AG20443 (cell line): ENCODE measurements around the gene CARS2.
"Not testable (repeated sequence)": the region's sequence is repeated elsewhere in the genome, so short reads cannot be mapped to it uniquely, and the experiment has no call there.

Source experiments
- DNase-seq: peaks from one replicate; pipeline ENCODE4 v3.0.0; 2012; ENCODE audit warnings: low spot score, mixed read lengths

CARS2 gene, protein sequence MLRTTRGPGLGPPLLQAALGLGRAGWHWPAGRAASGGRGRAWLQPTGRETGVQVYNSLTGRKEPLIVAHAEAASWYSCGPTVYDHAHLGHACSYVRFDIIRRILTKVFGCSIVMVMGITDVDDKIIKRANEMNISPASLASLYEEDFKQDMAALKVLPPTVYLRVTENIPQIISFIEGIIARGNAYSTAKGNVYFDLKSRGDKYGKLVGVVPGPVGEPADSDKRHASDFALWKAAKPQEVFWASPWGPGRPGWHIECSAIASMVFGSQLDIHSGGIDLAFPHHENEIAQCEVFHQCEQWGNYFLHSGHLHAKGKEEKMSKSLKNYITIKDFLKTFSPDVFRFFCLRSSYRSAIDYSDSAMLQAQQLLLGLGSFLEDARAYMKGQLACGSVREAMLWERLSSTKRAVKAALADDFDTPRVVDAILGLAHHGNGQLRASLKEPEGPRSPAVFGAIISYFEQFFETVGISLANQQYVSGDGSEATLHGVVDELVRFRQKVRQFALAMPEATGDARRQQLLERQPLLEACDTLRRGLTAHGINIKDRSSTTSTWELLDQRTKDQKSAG

DNA sequence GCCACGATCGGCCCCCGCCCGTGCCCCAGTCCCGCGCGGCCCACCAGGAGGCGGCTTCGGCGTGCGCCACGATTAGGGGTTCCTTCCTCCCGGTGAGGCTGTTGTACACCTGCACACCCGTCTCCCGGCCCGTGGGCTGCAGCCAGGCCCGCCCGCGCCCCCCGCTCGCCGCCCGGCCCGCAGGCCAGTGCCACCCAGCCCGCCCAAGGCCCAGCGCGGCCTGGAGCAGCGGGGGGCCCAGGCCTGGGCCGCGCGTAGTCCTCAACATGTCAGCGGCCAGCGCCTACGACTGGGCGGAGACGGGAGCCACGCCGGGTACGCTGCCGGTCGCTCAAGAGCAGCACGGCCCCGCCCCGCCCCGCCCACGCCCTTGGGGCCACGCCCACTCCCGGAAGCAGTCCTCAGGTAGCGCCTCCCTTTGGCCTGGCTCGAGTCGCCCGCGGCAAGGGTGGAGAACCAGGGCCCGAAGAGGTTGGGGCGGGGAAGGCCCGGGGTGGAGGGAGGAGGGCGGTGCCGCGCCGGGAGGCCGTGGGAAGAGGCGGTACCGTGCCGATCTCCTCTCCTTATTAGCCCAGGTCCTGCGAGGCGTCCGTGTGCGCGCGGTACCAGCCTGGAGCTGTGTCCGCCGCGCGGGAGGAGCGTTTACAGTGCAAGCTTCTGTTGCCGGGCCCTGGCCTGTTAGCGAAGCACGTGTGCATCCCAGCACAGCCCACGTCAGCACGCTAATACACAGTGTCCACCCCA is at the start of gene CARS2:
Gene CARS2, minus strand, starts transcription at position 291 of the 744 bp plus-strand sequence. Its CDS starts 23 bp downstream, at position 268.
- DNase-seq = peak; percentile 95

DNA sequence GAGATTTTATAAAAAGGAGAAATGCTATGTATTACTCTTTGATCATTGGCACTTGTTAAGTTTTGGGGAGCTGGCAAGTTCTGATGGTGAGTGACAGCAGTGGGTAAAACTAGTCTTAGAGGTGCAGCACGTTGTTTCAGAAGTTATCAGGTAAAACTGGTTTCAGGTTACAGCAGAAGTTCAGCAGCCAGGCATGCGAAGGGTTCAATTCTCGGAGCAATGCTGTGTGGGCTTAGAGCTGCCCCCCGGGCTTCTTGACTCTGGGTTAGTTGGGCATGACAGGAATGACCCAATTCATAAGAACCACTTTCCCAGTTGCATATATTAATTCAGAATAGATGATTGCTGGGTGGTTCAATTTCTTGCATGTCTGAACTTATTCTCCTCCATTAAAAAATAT is 42.4 kb upstream of the CARS2 start:
- no peak for DNase-seq

DNA sequence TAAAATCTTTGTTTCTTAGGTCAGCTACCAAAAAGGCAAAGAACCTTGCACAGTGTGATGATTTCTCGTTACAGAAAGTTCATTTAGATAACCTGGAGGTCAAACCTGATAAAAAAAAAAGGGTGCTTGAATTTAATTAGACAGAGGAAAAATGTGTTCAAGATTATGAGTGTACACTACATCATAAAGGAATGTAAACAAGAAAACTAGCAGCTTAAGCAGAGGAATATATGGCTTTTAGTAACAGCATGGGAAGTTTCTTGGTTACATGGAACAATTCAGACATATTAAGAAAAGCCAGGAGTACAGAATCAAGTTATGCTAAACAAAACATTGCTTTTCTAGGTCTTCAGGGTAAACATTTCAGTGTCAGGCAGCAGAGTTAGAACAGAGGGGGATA is 40.5 kb upstream of the CARS2 start:
- DNase-seq = no peak

DNA sequence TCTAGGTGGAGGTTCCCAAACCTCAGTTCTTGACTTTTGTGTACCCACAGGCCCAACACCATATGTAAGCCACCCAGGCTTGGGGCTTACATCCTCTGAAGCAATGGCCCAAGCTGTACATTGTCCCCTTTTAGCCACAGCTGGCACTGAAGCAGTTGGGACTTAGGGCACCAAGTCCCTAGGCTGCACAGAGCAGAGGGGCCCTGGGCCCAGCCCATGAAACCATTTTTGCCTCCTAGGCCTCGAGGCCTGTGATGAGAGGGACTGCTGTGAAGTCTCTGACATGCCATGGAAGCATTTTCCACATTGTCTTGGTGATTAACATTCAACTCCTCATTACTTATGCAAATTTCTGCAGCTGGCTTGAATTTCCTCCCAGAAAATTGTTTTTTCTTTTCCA is 37.8 kb upstream of the CARS2 start:
- DNase-seq = no peak

DNA sequence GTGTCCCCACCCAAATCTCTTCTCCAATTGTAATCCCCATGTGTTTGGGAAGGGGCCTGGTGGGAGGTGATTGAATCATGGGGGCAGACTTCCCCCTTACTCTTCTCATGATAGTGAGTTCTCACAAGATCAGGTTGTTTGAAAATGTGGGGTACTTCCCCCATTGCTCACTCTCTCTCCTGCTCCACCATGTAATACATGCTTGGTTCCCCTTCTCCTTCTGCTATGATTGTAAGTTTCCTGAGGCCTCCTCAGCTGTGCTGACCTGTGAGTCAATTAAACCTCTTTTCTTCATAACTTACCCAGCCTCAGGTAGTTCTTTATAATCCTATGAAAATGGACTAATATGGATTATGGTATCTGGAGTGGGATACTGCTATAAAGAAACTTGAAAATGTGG is 31.6 kb upstream of the CARS2 start:
- DNase-seq = no peak

DNA sequence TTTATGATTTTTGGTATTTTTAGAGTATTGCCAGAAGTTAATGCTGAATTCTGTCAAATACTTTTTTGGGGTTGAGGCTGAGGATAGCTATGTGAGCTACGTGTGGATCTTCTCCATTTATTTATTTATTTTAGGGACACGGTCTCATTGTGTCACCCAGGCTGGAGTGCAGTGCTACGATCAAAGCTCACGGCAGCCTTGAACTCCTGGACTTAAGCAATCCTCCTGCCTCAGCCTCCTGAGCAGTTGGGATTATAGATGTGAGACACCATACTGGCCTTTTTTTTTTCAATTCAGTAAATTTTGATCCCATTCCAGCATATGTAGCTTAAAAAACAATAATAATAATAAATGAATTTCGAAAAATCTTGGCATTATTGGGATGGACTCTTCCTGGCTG is 28.6 kb upstream of the CARS2 start:
- no peak for DNase-seq

DNA sequence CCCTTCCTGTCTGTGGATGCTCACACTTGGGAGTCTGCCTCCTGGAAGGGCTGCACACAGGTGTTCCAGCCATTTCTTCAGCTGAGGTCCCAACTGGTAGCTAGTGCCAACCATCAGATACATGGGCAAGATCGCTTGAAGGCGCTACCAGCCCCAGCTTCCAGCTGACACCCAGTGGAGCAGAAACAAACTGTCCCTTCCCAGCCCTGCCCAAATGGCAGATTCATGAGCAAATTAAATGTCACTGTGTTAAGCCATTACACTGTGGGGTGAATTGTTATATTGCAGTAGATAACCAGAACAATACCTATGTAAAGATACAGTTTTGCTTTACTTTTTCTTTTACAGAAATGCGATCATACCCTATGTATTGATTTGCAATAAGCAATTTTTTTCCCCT is 25.2 kb upstream of the CARS2 start:
- DNase-seq = no peak

DNA sequence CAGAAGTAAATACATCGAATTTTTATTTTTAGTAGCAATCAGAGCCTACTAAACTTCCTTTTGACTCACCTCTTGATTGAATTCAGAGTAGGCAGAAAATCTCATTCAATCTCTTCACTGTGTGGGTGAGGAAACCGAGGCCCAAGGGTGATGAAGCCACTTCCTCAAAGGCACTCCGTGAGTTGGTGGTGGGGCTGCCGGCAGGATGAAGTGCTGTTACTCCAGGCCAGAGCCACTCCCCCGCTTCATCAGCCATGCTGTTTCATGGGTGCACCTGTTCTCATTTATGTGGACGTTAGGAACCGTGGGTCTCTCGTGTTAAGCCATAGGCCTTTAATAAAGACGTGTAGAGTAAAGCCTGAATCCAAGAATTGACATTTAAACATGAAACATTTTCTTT is 20.8 kb upstream of the CARS2 start:
- no peak for DNase-seq

DNA sequence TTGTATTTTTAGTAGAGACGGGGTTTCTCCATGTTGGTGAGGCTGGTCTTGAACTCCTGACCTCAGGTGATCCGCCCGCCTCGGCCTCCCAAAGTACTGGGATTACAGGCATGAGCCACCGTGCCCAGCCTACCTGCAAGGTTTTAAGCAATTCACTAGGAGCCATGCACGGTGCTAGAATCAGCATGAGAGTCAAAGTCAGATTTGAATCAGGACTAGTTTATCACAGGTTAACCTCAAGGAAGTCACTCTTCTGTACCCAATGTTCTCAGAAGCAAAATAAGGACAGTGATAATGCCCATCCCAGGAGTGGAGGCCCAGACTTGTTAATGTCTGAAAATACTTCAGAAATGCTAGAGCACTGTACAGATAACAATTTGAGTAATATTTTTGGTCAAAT is 20.2 kb upstream of the CARS2 start:
- not testable (repeated sequence) for DNase-seq

DNA sequence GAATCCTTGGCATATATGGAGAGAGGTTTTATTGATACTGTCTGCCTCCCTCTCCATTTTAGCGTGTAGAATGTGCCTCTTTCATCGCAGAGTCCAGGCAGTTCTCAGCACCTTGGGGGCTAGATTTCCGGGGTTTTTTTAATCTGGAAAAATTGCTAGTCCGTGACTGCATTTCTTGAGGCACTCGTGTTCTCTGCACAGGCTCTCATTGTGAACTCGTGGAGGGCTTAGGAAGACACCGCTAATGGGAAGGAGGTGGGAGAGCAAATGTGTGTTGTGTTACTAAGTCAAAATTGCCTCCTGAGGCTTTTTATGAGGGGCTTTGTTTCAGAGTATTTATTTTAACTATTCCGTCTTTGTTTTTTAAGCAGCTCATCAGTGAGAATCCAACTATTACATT is 17.7 kb upstream of the CARS2 start:
- no peak for DNase-seq

DNA sequence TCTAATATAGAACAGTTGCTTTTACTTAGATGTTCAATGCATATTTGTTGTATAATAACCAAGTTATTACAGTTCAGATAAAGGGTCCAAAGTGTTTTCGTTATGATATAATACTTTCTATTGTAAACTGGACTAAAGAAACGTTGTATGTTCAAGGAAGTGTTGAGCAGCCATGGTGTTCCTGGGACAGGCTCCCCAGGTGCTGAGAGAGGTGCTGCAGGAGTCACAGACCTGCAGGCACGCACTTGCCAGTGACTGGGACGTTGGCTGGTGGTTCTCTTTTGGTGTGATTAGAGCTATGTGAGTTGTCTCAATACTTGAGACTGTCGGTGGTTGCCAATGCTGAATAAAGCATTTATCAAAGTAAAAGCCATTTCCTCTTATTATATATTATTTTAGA is 17.1 kb upstream of the CARS2 start:
- DNase-seq = no peak

DNA sequence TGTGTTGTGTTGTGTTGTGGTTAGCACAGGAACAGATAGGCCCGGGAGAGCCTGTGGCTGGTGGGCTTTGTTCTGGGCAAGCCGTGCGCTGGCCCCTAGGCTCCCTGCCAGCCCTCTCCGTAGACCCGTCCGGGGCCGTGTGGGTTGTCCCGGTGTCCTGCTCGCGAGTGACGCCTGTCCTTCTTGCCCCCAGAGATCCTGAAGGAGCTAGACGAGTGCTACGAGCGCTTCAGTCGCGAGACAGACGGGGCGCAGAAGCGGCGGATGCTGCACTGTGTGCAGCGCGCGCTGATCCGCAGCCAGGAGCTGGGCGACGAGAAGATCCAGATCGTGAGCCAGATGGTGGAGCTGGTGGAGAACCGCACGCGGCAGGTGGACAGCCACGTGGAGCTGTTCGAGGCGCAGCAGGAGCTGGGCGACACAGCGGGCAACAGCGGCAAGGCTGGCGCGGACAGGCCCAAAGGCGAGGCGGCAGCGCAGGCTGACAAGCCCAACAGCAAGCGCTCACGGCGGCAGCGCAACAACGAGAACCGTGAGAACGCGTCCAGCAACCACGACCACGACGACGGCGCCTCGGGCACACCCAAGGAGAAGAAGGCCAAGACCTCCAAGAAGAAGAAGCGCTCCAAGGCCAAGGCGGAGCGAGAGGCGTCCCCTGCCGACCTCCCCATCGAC is 13.3 kb upstream of the CARS2 start:
- no peak for DNase-seq

DNA sequence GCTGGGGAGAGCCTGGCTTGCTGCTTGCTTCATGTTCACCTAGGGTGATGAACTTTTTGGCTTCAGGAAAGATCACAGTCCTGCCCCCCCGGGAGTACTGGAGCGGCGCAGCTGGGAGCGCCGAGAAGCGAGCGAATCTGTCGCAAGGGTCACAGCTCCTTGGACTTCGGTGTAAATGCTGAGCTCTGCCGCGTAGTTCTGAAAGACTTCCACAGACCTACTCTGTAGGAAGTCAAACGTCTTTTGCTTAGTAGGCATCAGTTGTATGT is 10.3 kb upstream of the CARS2 start:
- DNase-seq = no peak

DNA sequence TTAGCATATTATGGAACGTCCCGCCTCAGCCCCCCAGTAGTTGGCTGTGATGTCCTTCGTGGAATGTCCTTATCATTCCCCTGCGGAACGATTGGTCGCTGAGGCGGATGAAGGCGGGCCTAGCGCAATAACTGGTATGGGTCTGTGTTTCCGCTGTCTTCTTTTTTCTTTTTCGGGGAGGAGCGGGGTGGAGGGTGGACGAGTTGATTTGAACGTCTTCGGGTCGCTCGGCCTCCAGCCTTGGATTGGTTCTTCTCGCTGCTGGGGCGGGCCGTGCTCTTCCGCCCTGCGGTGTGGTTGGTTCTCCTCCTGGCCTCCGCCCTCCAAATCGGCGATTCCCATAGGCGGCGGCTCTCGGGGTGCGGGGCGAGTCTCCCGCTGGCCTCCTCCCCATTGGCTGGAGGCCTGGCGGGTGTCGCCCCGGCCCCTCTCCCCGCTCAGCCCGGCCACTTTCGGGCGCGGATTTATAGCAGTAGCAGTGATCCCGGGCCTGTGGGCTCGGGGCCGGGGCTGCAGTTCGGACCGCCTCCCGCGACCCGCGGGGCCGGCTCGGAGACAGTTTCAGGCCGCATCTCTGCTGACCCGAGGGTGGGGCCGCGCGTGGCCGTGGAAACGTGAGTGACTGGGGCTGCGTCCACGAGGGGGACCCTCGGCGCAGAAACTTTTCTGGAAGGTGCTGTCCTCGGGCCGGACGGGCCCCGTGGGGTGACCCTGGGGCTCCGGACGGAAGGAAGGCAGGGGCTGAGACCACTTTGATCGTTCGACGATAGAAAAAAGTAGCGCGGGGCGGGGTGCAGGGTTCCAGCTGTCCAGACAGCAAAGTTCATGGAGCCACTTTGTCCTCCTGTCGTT is 9.7 kb upstream of the CARS2 start:
- peak; percentile 96 for DNase-seq

DNA sequence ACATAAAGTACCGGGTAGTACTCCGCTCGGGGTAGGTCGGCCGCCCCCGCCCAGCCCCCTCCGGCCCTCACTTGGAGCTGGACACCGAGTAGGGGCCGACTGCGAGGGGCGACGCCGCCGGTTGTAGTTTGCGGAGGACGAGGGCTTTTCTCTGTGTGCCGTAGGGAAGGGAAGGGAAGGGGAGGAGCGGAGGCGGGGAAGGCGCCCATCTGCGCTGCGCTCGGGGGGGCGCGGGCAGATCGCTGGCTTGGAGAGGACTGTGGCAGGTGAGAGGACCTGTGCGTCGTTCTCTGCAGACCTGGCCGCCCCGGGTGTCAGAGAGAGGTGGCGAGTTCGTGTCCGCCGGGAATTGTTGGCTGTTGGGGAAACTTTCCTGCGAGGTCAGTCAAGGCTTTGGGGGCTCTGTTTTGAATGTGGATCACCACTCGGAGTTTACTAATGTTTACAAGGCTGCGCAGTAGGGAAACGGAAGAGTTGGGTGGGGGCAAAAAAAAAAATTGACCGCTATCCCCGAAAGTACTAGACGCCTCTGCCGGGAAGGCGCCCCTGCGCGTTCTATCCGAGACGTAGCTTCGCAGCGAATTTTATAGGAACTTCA is 9.0 kb upstream of the CARS2 start:
- no peak for DNase-seq

DNA sequence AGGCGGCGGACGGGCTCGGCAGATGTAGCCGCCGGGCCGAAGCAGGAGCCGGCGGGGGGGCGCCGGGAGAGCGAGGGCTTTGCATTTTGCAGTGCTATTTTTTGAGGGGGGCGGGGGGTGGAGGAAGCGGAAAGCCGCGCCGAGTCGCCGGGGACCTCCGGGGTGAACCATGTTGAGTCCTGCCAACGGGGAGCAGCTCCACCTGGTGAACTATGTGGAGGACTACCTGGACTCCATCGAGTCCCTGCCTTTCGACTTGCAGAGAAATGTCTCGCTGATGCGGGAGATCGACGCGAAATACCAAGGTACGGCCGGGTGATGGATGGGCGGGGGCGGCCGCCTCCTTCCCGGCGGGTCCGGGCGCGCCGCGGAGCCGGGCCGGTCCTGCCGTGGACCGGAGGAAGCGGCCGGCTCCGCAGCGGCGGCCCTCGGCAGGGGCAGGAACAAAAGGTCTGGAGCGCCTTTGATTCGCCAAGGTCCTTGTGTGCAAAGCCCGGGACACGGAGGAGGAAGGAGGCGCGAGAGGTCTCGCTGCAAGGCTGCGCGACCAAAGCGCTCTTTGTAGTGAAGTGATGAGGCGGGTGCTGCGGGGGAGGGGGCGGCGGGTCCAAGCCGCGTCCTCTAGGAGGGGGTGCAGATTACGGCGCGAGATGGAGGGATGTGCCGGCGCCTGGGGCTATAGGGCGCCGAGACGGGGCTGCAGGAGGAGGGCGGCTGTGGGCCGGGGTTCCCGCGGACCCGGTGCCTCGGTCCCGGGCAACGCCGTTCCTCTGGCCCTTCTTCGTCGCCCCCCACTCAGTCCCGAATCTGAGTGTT is 8.3 kb upstream of the CARS2 start:
- no peak for DNase-seq

DNA sequence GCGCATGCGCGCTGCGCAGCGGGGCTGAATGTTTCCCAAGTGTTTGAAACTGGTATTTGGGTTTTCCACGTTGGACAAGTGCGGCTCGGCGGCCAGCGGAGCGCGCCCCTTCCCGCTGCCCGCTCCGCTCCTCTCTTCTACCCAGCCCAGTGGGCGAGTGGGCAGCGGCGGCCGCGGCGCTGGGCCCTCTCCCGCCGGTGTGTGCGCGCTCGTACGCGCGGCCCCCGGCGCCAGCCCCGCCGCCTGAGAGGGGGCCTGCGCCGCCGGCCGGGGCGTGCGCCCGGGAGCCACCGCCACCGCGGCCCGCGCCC is 7.7 kb upstream of the CARS2 start, which contains the start of gene ING1:
Gene ING1, plus strand, starts transcription at position 59 of the 311 bp plus-strand sequence. CDS start 450 bp downstream, outside the sequence.
- no peak for DNase-seq

DNA sequence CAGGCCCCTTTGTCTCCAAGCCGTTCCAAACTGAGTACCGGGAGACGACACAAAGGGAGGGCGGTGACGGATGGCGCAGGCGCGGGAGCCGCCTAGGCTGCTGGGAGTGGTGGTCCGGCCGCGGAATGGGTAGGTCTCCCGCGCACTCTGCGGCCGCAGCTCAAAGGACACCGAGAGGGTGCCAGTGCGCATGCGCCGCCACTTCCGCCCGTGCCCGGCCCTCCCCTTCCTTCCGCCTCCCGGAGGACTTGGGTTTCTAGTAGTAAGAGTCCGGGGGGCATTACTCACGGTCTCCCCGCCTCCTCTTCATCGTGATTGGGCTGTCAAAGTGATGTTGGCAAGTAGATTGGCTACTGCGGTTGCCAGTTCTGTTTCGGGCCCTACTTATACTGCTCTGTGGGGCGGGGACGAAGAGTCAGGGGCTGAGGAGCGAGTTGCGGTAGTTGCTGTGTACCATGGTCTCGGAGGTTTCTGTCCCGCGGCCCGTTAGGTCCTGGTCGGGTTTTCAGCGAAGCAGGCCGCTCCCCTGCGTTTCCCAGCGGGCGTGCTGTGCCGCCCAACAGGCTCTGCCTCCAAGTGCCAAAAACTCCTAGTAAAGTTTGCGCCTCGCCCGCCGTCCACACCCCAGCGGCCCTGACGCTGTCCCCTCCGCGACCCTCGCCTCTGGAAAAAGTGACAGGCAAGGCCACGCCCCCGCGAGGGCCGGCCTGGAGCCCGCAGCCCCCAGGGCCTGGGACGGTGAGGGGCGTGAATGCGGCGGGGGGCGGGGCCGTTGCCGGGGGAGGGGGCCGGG is 7.1 kb upstream of the CARS2 start:
- DNase-seq = peak; percentile 97

DNA sequence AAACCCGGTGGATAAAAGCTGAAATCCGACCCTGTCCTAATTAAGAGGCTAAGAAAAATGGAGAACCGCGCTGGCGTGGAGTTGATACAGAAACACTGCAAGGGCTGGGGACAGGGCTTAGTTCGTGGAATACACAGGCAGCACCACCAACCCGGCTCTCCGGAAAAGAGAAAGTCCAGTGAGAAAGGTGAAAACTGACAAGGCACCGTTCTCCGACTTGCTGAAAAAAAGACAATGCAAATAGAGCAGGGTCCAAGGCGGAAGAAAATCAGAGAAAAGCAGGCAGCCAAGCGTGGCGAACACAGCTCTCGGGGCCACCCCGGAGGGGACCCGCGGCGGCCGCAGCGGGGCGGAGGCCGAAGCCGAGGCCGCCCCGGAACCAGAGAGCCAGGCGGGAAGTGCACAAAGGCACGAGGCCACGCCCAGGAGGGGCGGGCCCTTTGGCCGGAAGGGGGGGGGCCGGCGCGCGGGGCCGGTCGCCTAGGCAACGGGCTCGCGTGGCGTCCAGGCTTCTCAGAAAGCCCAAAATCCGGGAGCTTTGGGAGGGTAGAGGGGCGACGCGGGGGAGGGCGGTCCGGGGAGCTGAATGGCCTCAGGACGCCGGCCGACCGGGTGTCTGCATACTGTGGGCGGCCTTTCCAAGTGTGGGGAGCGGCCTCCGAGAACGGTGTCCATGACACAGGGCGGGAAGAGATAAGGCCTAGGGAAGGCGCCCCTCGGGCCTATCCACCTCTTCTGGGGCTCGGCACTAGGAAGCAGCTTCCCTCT is 6.3 kb upstream of the CARS2 start:
- peak; percentile 94 for DNase-seq
